A172 (cell line): ENCODE measurements around the gene AMMECR1. TPM values are rescaled to one million over a fixed set of nuclear protein-coding genes. Genes with fewer than 3 reads are reported as not detected.

Source experiments
- DNase-seq: peaks from one replicate; pipeline ENCODE4 v3.0.0-alpha.2; 2015; ENCODE audit warnings: low spot score
- total RNA-seq: library from RNA; depleted of rRNA; stranded (reverse); fragments of >200 nt; shearing (Covaris generic); gene quantifications from 2 replicates; pipeline ENCODE4 v1.2.3, GENCODE V29; 2014

AMMECR1 gene
- total RNA-seq, 1 experiment from 2014 or later: 8.3 TPM

DNA sequence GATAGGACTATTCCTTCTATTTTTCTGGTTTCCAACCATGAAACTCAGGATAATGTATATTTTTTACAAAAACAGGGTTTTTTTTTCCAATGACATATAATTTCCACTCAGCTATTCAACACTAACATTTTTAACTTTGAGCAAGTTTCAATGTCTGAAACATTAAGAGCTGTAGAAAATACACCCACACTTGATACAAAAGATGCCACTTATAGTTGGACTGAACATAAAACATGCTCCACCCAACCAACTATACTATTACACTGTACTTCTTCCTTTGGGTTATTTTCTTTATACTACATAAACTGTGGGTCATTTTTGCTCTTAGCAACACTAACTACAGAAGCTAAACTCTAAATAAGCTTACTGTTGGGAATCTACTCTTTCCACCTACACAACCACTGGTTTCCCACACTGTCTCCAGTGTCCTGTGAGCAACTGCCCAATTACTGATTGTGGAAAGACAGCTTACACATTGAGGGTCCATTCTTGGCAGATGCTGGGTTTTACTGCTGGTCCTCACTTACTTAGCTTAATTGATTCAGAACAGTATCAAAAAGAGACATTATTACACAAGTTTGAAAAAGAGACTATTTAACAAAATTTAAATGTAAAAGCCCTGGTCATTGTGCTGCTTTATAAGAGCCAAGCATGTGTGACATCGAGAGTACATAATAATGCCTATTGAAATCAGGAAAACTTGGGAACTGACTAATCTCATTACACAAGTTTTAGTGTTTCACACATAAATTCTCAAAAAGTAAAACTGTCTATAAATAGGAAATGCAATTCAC lies 6.3 kb downstream of the AMMECR1 start:
- no peak for DNase-seq

DNA sequence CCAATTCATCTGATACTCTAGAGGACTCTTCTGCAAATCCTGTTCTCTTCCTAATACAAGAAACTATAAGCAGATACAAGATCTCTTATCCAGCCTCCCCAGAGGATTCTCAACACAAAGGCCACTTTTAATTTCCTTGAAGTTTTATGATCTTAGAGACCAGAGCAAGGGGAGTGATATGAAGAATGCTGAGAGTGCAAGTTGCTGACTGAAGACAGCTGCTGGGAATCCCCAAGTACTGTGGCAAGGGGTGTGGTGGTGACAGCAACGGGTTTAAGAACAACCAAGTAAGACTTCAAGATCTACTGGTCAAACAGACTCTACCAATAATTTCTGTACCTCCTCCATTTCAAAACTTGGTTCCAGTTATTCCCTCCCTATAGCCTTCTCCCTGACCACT lies 7.0 kb downstream of the AMMECR1 start:
- no peak for DNase-seq

GRCh38 chrX:110310000-110310790 lies 7.7 kb downstream of the AMMECR1 start:
- no peak for DNase-seq

- DNase-seq: no peak
Observed at GRCh38 chrX:110308220-110308619, 9.7 kb downstream of the AMMECR1 start.

DNA sequence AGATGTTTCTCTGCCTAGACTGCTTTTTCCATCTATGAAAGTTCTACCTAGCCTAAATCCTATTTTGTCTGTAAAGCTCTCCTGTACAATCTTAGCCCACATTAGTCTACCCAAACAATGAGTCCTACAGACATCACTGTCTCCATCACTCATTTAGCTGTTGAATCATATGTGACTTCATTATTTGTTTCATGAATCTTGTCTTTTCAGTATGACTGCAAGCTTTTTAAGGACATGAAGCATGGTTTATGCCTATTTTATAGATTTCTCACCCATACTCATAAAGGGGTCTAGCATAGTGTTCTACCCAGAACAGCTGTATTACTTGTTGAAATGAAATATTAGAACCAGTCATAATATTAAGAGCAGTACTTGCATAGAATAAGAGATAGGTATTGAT lies 13.0 kb downstream of the AMMECR1 start:
- no peak for DNase-seq

DNA sequence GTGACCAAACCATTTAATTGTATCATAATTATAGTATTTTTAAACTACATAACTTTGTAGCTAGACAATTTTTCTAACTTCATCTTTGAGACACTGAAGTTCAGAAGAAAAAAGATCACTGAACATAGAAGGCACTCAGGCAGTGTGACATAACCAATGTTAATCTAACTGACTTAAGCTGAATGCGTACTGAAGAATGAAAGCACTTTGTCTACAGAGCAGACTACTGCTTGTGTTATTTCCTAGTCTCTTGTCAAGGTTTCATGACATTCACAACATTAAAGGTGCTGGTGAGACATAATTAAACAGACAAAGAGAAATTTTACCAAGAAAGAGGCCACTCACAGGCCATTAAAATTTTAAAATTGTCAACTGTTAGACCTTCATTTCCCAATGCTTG lies 13.5 kb downstream of the AMMECR1 start:
- DNase-seq: no peak

- DNase-seq: no peak
Observed at GRCh38 chrX:110302975-110303374, 14.9 kb downstream of the AMMECR1 start.

DNA sequence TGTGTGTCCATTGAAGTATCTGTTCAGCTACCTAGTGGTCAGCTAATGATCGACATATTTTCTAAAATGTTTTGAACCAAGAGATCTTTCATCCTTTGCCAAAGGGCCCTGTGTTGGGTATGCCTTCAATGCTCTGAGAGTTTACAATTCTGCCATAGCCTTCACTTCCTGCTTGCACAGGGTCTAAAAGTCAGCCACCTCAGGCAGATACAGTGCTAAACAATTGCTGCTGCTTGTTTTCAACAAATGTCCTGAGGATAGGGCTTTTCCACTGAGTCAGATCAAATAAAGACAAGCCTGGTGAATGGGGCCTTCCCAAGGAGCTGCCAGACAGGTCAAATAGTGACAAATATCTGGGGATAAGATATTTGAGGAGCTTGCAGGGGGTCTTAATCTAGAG lies 16.7 kb downstream of the AMMECR1 start:
- DNase-seq: no peak

- no peak for DNase-seq
Observed at GRCh38 chrX:110294087-110294486, 23.8 kb downstream of the AMMECR1 start.

DNA sequence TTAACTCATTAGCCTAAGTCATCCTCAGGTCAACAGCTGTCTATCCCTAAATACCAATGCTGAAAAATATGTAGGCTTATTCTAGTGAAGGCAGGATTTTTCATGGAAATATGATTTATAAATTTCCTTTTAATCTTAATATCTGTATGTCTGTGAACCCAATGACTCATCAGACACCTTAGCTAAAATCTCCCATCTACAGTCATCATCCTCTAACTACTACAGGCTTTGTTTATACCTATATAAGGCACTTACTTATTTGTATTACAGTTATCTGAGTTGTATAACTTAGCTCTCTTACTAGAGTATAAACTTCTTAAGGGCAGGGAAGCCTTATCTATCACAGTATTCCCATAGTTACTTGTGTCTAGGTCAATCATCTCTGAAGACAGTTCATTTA lies 24.2 kb downstream of the AMMECR1 start:
- DNase-seq: no peak

GRCh38 chrX:110287605-110288004 lies 30.3 kb downstream of the AMMECR1 start:
- no peak for DNase-seq

DNA sequence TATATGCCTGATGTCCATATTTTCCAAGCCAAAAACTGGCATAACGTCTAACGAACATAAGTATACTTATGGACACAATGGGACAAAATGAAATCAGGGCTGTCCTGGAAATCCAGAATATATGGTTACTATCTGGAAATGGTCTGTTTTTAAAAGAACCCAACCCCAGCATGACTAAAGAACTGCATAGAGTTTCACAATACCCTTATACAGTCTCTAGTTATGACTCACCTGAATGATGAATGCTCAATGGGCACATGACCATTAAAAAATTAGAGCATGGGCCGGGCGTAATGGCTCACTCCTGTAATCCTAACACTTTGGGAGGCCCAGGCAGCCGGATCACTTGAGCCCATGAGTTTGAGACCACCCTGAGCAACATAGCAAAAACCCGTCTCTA lies 31.8 kb downstream of the AMMECR1 start:
- peak; percentile 53 for DNase-seq

DNA sequence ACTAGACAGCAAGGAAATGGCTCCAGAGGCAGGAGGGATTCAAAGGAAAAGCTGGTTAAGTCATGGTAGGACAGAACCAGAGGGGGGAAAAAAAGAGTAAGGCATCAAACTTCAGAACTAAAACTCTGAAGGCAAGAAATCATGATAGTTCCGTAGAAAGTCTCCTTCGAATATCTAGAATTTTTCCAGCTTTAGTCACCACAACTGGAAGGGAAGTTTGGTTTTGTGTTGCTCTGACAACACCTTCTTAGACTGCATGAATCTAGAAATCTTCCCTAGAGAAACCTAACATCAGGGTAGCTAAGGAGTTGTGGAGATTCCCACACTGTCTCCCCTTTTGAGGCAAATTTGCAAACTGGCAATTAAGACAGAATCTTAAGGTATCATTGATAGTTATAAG lies 33.7 kb downstream of the AMMECR1 start:
- peak; percentile 46 for DNase-seq

DNA sequence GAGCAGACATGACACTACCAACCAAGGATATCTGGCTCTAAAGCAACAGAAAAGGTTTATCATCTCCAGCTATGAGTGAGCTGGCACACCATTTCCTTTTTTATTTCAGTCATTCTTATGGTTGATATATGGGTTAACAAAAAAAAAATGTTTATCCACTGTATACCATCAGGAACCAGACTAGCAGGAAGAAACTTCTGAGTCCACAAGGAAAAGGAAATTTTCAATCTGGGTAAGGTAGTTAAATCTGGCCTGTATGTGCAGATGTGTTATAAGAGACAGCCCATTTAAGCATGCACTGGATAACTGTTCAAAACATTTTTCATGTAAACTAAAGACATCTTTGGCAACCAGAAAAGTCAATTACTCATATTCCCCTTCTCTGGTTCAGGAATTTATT lies 35.0 kb downstream of the AMMECR1 start:
- no peak for DNase-seq

- no peak for DNase-seq
Observed at GRCh38 chrX:110281377-110281776, 36.5 kb downstream of the AMMECR1 start.

DNA sequence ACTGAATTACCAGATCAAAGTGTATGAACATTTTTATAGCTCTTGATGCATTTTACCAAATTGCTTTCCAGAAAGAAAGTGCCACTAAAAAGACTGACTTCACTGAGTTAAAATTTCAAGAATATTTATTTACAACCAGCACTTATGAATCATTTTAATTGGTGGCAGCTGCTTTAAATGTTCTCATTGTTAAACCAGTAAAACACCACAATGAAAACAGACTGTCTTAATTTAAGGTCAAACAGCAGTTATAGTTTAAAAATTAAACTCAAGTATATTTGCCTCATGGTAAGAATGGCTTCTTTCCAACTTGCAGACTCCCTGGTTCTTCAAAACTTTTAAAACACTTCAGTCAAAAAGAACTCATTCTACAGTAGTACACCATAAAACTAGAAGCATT lies 36.9 kb downstream of the AMMECR1 start:
- DNase-seq: peak; percentile 4

DNA sequence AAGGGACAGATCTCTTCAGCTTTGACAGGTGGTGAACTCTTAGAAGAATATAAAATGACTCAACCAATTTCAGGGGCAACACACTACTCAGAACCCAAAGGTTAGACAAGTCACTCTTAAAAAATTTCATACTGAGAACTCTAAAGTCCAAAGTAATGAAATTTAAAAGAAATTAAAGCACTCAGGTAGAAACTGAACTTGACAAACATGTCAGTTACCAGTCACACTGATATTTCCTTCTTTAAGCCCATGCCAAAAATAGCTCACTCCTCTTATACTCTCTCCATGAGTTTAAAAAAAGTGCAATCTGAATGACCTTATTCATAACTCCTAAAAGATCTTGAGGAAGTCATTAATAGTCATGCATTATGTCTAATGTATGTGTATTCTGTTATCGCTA lies 40.3 kb downstream of the AMMECR1 start:
- no peak for DNase-seq

GRCh38 chrX:110276778-110277177 lies 41.1 kb downstream of the AMMECR1 start:
- DNase-seq: no peak

GRCh38 chrX:110268886-110269285 lies 49.0 kb downstream of the AMMECR1 start:
- DNase-seq: no peak

DNA sequence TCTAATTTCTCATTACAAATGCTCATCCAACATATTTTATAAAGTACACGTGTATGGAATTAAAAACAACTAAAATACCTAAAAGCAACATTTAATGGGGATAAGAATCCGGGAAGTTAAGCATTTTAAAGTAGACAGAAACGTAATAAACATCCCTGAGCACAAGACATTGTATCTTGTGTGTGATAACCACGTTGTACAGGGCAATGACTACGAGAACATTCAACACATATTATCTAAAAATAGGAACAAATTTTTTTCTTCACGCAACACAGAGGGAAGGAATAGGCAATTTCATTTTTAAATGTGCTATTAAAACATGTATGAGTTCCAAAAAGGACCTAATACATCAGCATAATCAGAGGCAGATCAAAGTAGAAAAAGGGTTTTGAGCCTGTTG lies 49.5 kb downstream of the AMMECR1 start:
- no peak for DNase-seq

DNA sequence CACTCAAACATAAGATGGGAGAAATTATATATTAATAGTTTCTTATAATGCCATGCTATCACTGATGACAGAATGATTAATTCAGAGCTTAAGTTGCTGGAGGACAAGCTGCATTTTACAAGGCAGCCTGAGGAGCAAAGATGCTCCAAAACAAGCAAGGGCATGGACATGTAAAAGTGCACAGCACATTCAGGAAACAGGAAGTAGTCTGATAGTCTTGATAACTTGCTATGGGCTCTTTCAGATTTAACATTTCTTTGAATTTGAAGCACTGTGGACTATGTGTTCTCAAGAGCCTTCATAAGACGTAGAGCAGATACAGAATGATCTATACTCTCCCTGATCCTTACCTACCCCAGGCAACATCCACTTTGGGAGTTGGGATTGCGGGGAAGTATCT lies 50.0 kb downstream of the AMMECR1 start:
- DNase-seq: no peak

- DNase-seq: no peak
Observed at GRCh38 chrX:110265661-110266060, 52.2 kb downstream of the AMMECR1 start.

DNA sequence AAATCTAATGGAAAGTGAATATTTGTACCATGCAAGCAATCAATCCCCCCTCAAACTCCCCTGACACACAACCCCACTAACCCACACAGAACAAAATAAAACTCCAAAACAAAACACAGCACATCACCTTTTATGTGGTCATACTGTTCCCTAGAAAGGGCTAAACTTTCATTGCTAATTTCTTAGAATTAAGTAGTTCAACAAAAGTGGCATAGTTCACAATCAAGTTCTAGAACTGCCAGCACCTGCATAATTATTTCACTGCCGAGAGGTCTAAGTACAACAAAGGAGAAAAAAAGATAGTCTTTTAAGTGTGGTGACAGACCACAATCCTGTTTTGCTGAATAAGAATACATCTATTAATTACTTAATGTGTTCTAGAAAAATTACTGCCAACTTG lies 58.8 kb downstream of the AMMECR1 start:
- no peak for DNase-seq
